Testis (tissue), 3 donors: ENCODE measurements around the gene ANKRD52. TPM values are rescaled to one million over a fixed set of nuclear protein-coding genes. Genes with fewer than 3 reads are reported as not detected.

Source experiments
- DNase-seq: peaks from one replicate; pipeline ENCODE4 v3.0.0-alpha.2; 2019
- H3K27ac ChIP-seq, 2 donors: fragments of 200-600 bp; sonication (generic); one replicate each; pipeline ENCODE4 v1.5.1; 2019
- H3K27me3 ChIP-seq: fragments of 200-600 bp; sonication (generic); one replicate; pipeline ENCODE4 v1.5.1; 2019
- H3K36me3 ChIP-seq: fragments of 200-600 bp; sonication (generic); one replicate; pipeline ENCODE4 v1.5.1; 2017; ENCODE audit warnings: low read depth; ENCODE audit errors: missing control alignments
- H3K4me1 ChIP-seq: fragments of 200-600 bp; sonication (generic); one replicate; pipeline ENCODE4 v1.5.1; 2019
- H3K4me3 ChIP-seq, 2 donors: fragments of 200-600 bp; sonication (generic); one replicate each; pipeline ENCODE4 v1.5.1; 2017 to 2019
- H3K9me3 ChIP-seq: fragments of 200-600 bp; sonication (generic); one replicate; pipeline ENCODE4 v1.5.1; 2017
- POLR2A ChIP-seq: fragments of 450-650 bp; IDR thresholded peaks from one replicate; pipeline ENCODE4 v1.6.1; 2017; ENCODE audit warnings: antibody characterized with exemption, mild to moderate bottlenecking, moderate library complexity
- WGBS, 2 donors: methylation state at CpG; one replicate each; pipeline ENCODE4 v1.1.5; 2018; 5-methylcytosine and 5-hydroxymethylcytosine counted together
- intact Hi-C: fragments of 100-400 bp; cut with DNase I; formaldehyde crosslinking; loops from one replicate; pipeline ENCODE4 v1.15.1; 2023; ENCODE audit warnings: low total_unique reads
- polyA plus RNA-seq: library from polyadenylated mRNA; stranded (reverse); fragments of 350-450 nt; fragmentation: Illumina TruSeq; extraction: RNeasy Lipid Tissue Mini Kit (QIAGEN cat#74804); gene quantifications from one replicate; pipeline ENCODE4 v1.2.3, GENCODE V29; 2014; ENCODE audit warnings: low read depth, low replicate concordance; ENCODE audit not compliant: insufficient read depth
- total RNA-seq, 2 donors: library from RNA; depleted of rRNA; stranded (reverse); fragments of >200 nt; gene quantifications; one replicate each; pipeline ENCODE4 v1.2.3, GENCODE V29; 2016
- TF ChIP-seq, protein P1 (sequence below), 3 experiments: fragments of 450-650 bp in 2 of 3; fragments of 200-600 bp in 1 of 3; sonication (generic) in 1 of 3; IDR thresholded peaks; one replicate each; pipeline ENCODE4 v1.5.1; 2016 to 2019; ENCODE audit warnings: antibody characterized with exemption in 3 of 3, mild to moderate bottlenecking in 2 of 3, moderate library complexity in 1 of 3

The ANKRD52 gene
- total and polyA plus RNA-seq, 3 donors from 2014 or later: 20.1 to 32.3 (median 26.8) TPM

GRCh38 chr12:56216461-56216860 is 41.7 kb downstream of the ANKRD52 start:
- intact Hi-C loops: no loop called here
- no peak for DNase-seq
- H3K9me3 ChIP-seq: no peaks in the 10 kb centered on the region
- H3K36me3 ChIP-seq: no peaks in the 10 kb centered on the region
- H3K27me3 ChIP-seq: no peaks in the 10 kb centered on the region
- H3K27ac ChIP-seq: no peak overlapping the region
- TF ChIP-seq, protein P1, sequence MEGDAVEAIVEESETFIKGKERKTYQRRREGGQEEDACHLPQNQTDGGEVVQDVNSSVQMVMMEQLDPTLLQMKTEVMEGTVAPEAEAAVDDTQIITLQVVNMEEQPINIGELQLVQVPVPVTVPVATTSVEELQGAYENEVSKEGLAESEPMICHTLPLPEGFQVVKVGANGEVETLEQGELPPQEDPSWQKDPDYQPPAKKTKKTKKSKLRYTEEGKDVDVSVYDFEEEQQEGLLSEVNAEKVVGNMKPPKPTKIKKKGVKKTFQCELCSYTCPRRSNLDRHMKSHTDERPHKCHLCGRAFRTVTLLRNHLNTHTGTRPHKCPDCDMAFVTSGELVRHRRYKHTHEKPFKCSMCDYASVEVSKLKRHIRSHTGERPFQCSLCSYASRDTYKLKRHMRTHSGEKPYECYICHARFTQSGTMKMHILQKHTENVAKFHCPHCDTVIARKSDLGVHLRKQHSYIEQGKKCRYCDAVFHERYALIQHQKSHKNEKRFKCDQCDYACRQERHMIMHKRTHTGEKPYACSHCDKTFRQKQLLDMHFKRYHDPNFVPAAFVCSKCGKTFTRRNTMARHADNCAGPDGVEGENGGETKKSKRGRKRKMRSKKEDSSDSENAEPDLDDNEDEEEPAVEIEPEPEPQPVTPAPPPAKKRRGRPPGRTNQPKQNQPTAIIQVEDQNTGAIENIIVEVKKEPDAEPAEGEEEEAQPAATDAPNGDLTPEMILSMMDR (IDR thresholded peaks at IDR 0.05): no peak
- no peak for TF ChIP-seq POLR2A
- WGBS, 2 donors: 89 to 91% methylated on average over 3 of the region's 3 CpGs
- no peak overlapping the region for H3K4me3 ChIP-seq
- peaks cover 13% of the 10 kb centered on the region for H3K4me1 ChIP-seq

GRCh38 chr12:56213878-56214277 is 44.3 kb downstream of the ANKRD52 start:
- Histone ChIP-seq H3K36me3 (no peaks in the 10 kb centered on the region), H3K9me3 (no peaks in the 10 kb centered on the region), H3K27ac (no peak overlapping the region), H3K4me3 (no peak overlapping the region), H3K27me3 (no peaks in the 10 kb centered on the region), H3K4me1 (no peaks in the 10 kb centered on the region)
- intact Hi-C loops: no loop called here
- WGBS, 2 donors: 90 to 98% methylated on average over 5 of the region's 5 CpGs
- TF ChIP-seq, protein P1 (IDR thresholded peaks at IDR 0.05): no peak
- TF ChIP-seq POLR2A: no peak
- DNase-seq: no peak

- H3K36me3 ChIP-seq: no peaks in the 10 kb centered on the region
- WGBS, 2 donors: 87 to 93% methylated on average over 1 of the region's 1 CpG
- DNase-seq: no peak
- no peak overlapping the region for H3K4me3 ChIP-seq
- TF ChIP-seq, protein P1 (IDR thresholded peaks at IDR 0.05): no peak
- TF ChIP-seq POLR2A: no peak
- H3K4me1 ChIP-seq: no peaks in the 10 kb centered on the region
- H3K27me3 ChIP-seq: no peaks in the 10 kb centered on the region
- no peak overlapping the region for H3K27ac ChIP-seq
- intact Hi-C loops: no loop called here
- no peaks in the 10 kb centered on the region for H3K9me3 ChIP-seq
These were observed 45.8 kb downstream of the ANKRD52 start for GRCh38 chr12:56212361-56212760.

- no peak overlapping the region for H3K4me3 ChIP-seq
- 79 to 82% methylated on average over 5 to 6 of the region's 6 CpGs for WGBS, 2 donors
- H3K27ac ChIP-seq: no peak overlapping the region
- no peaks in the 10 kb centered on the region for H3K36me3 ChIP-seq
- no peaks in the 10 kb centered on the region for H3K27me3 ChIP-seq
- no peaks in the 10 kb centered on the region for H3K9me3 ChIP-seq
- DNase-seq: no peak
- no peaks in the 10 kb centered on the region for H3K4me1 ChIP-seq
- TF ChIP-seq, protein P1 (IDR thresholded peaks at IDR 0.05): no peak
- TF ChIP-seq POLR2A: no peak
- intact Hi-C loops: no loop called here
These were observed 50.2 kb downstream of the ANKRD52 start for GRCh38 chr12:56208006-56208405.

DNA sequence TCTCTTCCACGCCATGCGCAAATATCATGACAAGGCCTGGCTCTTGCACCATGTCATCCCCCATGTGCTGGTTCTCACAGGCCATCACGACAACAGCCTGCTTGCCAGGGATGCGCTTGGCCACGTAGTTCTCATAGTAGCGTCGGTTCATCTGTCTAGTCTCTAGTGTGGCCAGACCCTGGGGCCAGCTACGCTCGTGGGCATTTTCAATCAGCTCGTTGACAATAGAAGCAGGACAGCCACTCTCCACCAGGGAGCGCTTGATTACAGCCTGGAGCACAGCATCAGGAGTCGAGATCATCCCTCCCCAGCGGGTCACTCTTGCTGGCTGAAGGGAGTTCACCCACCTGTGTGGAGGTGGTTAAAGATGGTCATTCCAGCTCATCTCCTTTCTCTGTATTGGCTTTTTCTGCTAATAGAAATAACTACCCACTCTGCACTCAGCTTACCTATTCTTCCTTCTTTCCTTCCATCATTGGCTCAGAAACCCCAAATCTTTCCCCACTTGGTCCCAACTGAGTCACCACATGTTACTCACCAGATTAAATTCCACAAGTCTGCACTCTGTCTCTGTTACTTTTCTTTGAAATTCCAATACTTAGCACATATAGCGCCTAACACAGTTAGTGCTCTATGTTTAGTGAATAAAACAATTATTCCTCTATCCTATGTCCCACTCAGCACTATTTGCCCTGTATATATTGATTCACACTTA is 51.6 kb downstream of the ANKRD52 start:
- intact Hi-C loops: no loop called here
- H3K36me3 ChIP-seq: no peaks in the 10 kb centered on the region
- peak; percentile 77 for DNase-seq
- H3K27me3 ChIP-seq: no peaks in the 10 kb centered on the region
- WGBS, 2 donors: 60 to 62% methylated on average over 12 to 14 of the region's 14 CpGs
- H3K9me3 ChIP-seq: no peaks in the 10 kb centered on the region
- no peak for TF ChIP-seq POLR2A
- TF ChIP-seq, protein P1 (IDR thresholded peaks at IDR 0.05): peak in 2 of 3 experiments; percentile 49 to 51
- H3K27ac ChIP-seq: no peak overlapping the region
- H3K4me1 ChIP-seq: no peaks in the 10 kb centered on the region
- H3K4me3 ChIP-seq: no peak overlapping the region
